Thyroid gland (tissue), 4 donors: ENCODE measurements around the gene ETFB.

Experiments used
- CTCF ChIP-seq, 6 experiments: fragments of 200-600 bp in 3 of 6; fragments of 450-650 bp in 3 of 6; sonication (generic) in 3 of 6; IDR thresholded peaks; one replicate each; pipeline ENCODE4 v1.5.1; 2016 to 2019; ENCODE audit warnings: antibody characterized with exemption in 6 of 6, mild to moderate bottlenecking in 2 of 6, inconsistent platforms in 1 of 6, moderate library complexity in 1 of 6
- POLR2A ChIP-seq, 2 donors: fragments of 450-650 bp; IDR thresholded peaks; one replicate each; pipeline ENCODE4 v1.6.1; 2017; ENCODE audit warnings: antibody characterized with exemption in 2 of 2, mild to moderate bottlenecking in 2 of 2, moderate library complexity in 1 of 2

- TF ChIP-seq CTCF (IDR thresholded peaks at IDR 0.05) (no peak), POLR2A (IDR thresholded peaks at IDR 0.05) (no peak)
These were observed 25.0 kb upstream of the ETFB start for GRCh38 chr19:51391073-51391611.
